Activated B cell treated with CpG ODN at 0.5 μM for 24 hours (primary cell): ENCODE measurements around the gene MAP1LC3B2. TPM values are rescaled to one million over a fixed set of nuclear protein-coding genes. Genes with fewer than 3 reads are reported as not detected.

Source experiments
- ATAC-seq: fragments of 200-7000 bp; cut with Tn5 transposase; one replicate; pipeline ENCODE4 v1.10.0; 2021; ENCODE audit warnings: low read depth, mild to moderate bottlenecking, moderate library complexity
- CTCF ChIA-PET: fragments of 350-600 bp; sonication (Branson Sonifier 250); formaldehyde crosslinking; loops from one replicate; lab custom pipeline; 2021; ENCODE audit warnings: antibody characterized with exemption; lab: Charles Lee
- POLR2A ChIA-PET: fragments of 350-600 bp; sonication (Branson Sonifier 250); formaldehyde crosslinking; loops from one replicate; lab custom pipeline; 2021; ENCODE audit warnings: antibody characterized with exemption; lab: Charles Lee
- DNase-seq: peaks from one replicate; pipeline ENCODE4 v3.0.0; 2022
- H3K27ac Mint-ChIP-seq: one replicate; pipeline ENCODE4 v1.8.0; 2020; ENCODE audit warnings: mixed read lengths
- H3K27me3 Mint-ChIP-seq: one replicate; pipeline ENCODE4 v1.8.0; 2021; ENCODE audit warnings: mixed read lengths
- H3K36me3 Mint-ChIP-seq: one replicate; pipeline ENCODE4 v1.8.0; 2021; ENCODE audit warnings: low read depth, mixed read lengths
- H3K4me1 Mint-ChIP-seq: one replicate; pipeline ENCODE4 v1.8.0; 2021; ENCODE audit warnings: mixed read lengths
- H3K4me3 Mint-ChIP-seq: one replicate; pipeline ENCODE4 v1.8.0; 2020; ENCODE audit warnings: mild to moderate bottlenecking, mixed read lengths
- H3K9me3 Mint-ChIP-seq: one replicate; pipeline ENCODE4 v1.8.0; 2020; ENCODE audit warnings: mixed read lengths
- CTCF ChIP-seq: fragments of 200-600 bp; IDR thresholded peaks from one replicate; pipeline ENCODE4 v1.8.0; 2022; ENCODE audit warnings: antibody characterized with exemption, mild to moderate bottlenecking
- intact Hi-C: fragments of 100-400 bp; cut with micrococcal nuclease; formaldehyde crosslinking; loops from one replicate; pipeline ENCODE4 v1.15.1; 2024
- total RNA-seq: library from RNA; stranded (reverse); gene quantifications from 2 replicates; pipeline ENCODE4 v1.2.3, GENCODE V29; 2022

The MAP1LC3B2 gene
- total RNA-seq, 1 donor from 2014 or later = 1.9 TPM

GRCh38 chr12:116556356-116556952 lies 2.7 kb upstream of the MAP1LC3B2 start:
- peaks cover 57% of the 10 kb centered on the region for H3K4me1 Mint-ChIP-seq
- no peak overlapping the region for H3K4me3 Mint-ChIP-seq
- no peaks in the 10 kb centered on the region for H3K36me3 Mint-ChIP-seq
- ChIA-PET POLR2A (no interaction called here), CTCF (no interaction called here)
- no peak overlapping the region for H3K27ac Mint-ChIP-seq
- no peak for DNase-seq
- no peak for TF ChIP-seq CTCF
- intact Hi-C loops = no loop called here
- no peaks in the 10 kb centered on the region for H3K9me3 Mint-ChIP-seq
- H3K27me3 Mint-ChIP-seq = no peaks in the 10 kb centered on the region
- no peak for ATAC-seq

GRCh38 chr12:116556964-116557698 lies 2.0 kb upstream of the MAP1LC3B2 start:
- no peaks in the 10 kb centered on the region for H3K36me3 Mint-ChIP-seq
- peak overlapping the region; percentile 80 for H3K27ac Mint-ChIP-seq
- H3K27me3 Mint-ChIP-seq = no peaks in the 10 kb centered on the region
- no peaks in the 10 kb centered on the region for H3K9me3 Mint-ChIP-seq
- TF ChIP-seq CTCF = no peak
- ATAC-seq (no peak), DNase-seq (no peak)
- no peak overlapping the region for H3K4me3 Mint-ChIP-seq
- ChIA-PET POLR2A (no interaction called here), CTCF (no interaction called here)
- intact Hi-C loops = no loop called here
- H3K4me1 Mint-ChIP-seq = peaks cover 62% of the 10 kb centered on the region

- TF ChIP-seq CTCF = no peak
- Mint-ChIP-seq H3K9me3 (peaks cover 5% of the 10 kb centered on the region), H3K36me3 (peaks cover 3% of the 10 kb centered on the region), H3K4me1 (peaks cover 62% of the 10 kb centered on the region), H3K27ac (peak overlapping the region; percentile 100), H3K4me3 (peak overlapping the region; percentile 84), H3K27me3 (no peaks in the 10 kb centered on the region)
- ATAC-seq (no peak), DNase-seq (no peak)
- POLR2A ChIA-PET = interaction anchor here (0.5 to 4.0 kb wide), 28 partner anchors 9 to 498 kb away, joined by 3 to 124 read pairs (median 8); partner anchors contain the start of gene MED13L
- intact Hi-C loops = loop anchor here (1.0 kb wide), 11 partner anchors 10 to 363 kb away; partner anchors contain the start of gene MED13L
- CTCF ChIA-PET = interaction anchor here (0.9 to 4.2 kb wide), 15 partner anchors 10 to 417 kb away, joined by 3 to 24 read pairs (median 4); no protein-coding TSS in a partner anchor
These were observed 660 bp upstream of the MAP1LC3B2 start for GRCh38 chr12:116558280-116559161.

GRCh38 chr12:116561181-116561821 lies 2.1 kb downstream of the MAP1LC3B2 start:
- no peak for DNase-seq
- intact Hi-C loops = no loop called here
- H3K36me3 Mint-ChIP-seq = peaks cover 4% of the 10 kb centered on the region
- TF ChIP-seq CTCF = no peak
- no peak overlapping the region for H3K4me3 Mint-ChIP-seq
- H3K9me3 Mint-ChIP-seq = peaks cover 6% of the 10 kb centered on the region
- no peaks in the 10 kb centered on the region for H3K27me3 Mint-ChIP-seq
- CTCF ChIA-PET = interaction anchor here (3.0 to 4.2 kb wide), 2 partner anchors 39 to 325 kb away, joined by 10 to 24 read pairs; no protein-coding TSS in a partner anchor
- ATAC-seq = no peak
- POLR2A ChIA-PET = interaction anchor here (0.6 to 4.0 kb wide), 7 partner anchors 13 to 418 kb away, joined by 3 to 124 read pairs (median 4); no protein-coding TSS in a partner anchor
- H3K27ac Mint-ChIP-seq = peak overlapping the region; percentile 78
- H3K4me1 Mint-ChIP-seq = peaks cover 57% of the 10 kb centered on the region
